H1 (cell line): ENCODE results near the gene LRRTM4. TPM values are rescaled to one million over a fixed set of nuclear protein-coding genes. Genes with fewer than 3 reads are reported as not detected.

ENCODE experiments used
- CTCF ChIA-PET: fragments of 300-600 bp; sonication (Branson Sonifier 250); formaldehyde crosslinking; loops from one replicate; lab custom pipeline; 2021; ENCODE audit not compliant: partially characterized antibody; lab: Charles Lee
- POLR2A ChIA-PET: fragments of 300-600 bp; sonication (Branson Sonifier 250); formaldehyde crosslinking; loops from one replicate; lab custom pipeline; 2021; ENCODE audit warnings: inconsistent platforms; ENCODE audit not compliant: partially characterized antibody; lab: Charles Lee
- DNase-seq, 2 experiments: peaks; one replicate each; pipeline versions ENCODE4 v3.0.0 to v3.0.0-alpha.2; 2010 to 2022; ENCODE audit warnings: low spot score in 2 of 2, low read depth in 1 of 2, mixed read lengths in 1 of 2
- FAIRE-seq: peaks from 2 replicates; lab custom pipeline; 2011; peaks lifted over from hg19 to GRCh38; lab: Jason Lieb, UNC
- H2AFZ ChIP-seq: 2 replicates; pipeline ENCODE4 v1.8.1; 2012; ENCODE audit warnings: low read length, inconsistent platforms
- H2AK5ac ChIP-seq: 2 replicates; pipeline ENCODE4 v1.6.1; 2013; ENCODE audit warnings: low read depth, low read length
- H2BK120ac ChIP-seq: replicated peaks from 2 replicates; pipeline ENCODE3; 2013; ENCODE audit warnings: low read depth, low read length, inconsistent platforms
- H2BK12ac ChIP-seq: 2 replicates; pipeline ENCODE4 v1.6.1; 2013; ENCODE audit warnings: low read depth, low read length
- H2BK15ac ChIP-seq: 2 replicates; pipeline ENCODE4 v1.6.1; 2013; ENCODE audit warnings: low read length
- H2BK20ac ChIP-seq: 2 replicates; pipeline ENCODE4 v1.6.1; 2013; ENCODE audit warnings: low read length
- H2BK5ac ChIP-seq: 2 replicates; pipeline ENCODE4 v1.6.1; 2013; ENCODE audit warnings: low read depth, low read length
- H3K14ac ChIP-seq: 2 replicates; pipeline ENCODE4 v1.6.1; 2013; ENCODE audit warnings: inconsistent platforms; ENCODE audit not compliant: insufficient read length
- H3K18ac ChIP-seq: 2 replicates; pipeline ENCODE4 v1.6.1; 2013; ENCODE audit warnings: low read length; ENCODE audit errors: extremely low read depth
- H3K23ac ChIP-seq: 2 replicates; pipeline ENCODE4 v1.6.1; 2013; ENCODE audit warnings: inconsistent platforms; ENCODE audit not compliant: insufficient read length
- H3K23me2 ChIP-seq: 2 replicates; pipeline ENCODE4 v1.6.1; 2013; ENCODE audit warnings: low read depth, low read length
- H3K27ac ChIP-seq: 2 replicates; pipeline ENCODE4 v1.6.1; 2011; ENCODE audit warnings: low read depth, low read length, inconsistent platforms
- H3K27me3 ChIP-seq, 4 experiments: replicated peaks in 1 of 4; 1 replicate in 1 of 4; 2 replicates in 3 of 4; pipeline versions ENCODE4 v1.6.1 to v1.8.1; 2011 to 2013; ENCODE audit warnings: low read length in 3 of 4, mild to moderate bottlenecking in 3 of 4, inconsistent platforms in 2 of 4, mixed read lengths in 2 of 4, moderate library complexity in 1 of 4; ENCODE audit not compliant: control insufficient read depth in 3 of 4, insufficient read depth in 3 of 4; ENCODE audit errors: extremely low read depth in 1 of 4
- H3K36me3 ChIP-seq, 4 experiments: 2 replicates each; pipeline versions ENCODE4 v1.6.1 to v1.8.1; 2011 to 2013; ENCODE audit warnings: mild to moderate bottlenecking in 4 of 4, low read length in 3 of 4, moderate library complexity in 2 of 4, control low read depth in 1 of 4, inconsistent platforms in 1 of 4; ENCODE audit not compliant: insufficient read depth in 4 of 4, control insufficient read depth in 2 of 4
- H3K4ac ChIP-seq: replicated peaks from 2 replicates; pipeline ENCODE3; 2013; ENCODE audit warnings: low read length, low read depth, mixed read lengths, inconsistent platforms; ENCODE audit not compliant: insufficient read length
- H3K4me1 ChIP-seq, 4 experiments: replicated peaks in 1 of 4; 1 replicate in 1 of 4; 2 replicates in 3 of 4; pipeline versions ENCODE4 v1.6.1 to v1.8.1; 2011 to 2013; ENCODE audit warnings: low read length in 3 of 4, inconsistent platforms in 2 of 4, mixed read lengths in 1 of 4; ENCODE audit not compliant: insufficient read depth in 4 of 4, control insufficient read depth in 3 of 4
- H3K4me2 ChIP-seq, 2 experiments: 2 replicates each; pipeline versions ENCODE4 v1.6.1 to v1.8.1; 2011 to 2013; ENCODE audit warnings: low read depth in 2 of 2, low read length in 2 of 2, control low read depth in 1 of 2, inconsistent platforms in 1 of 2, mild to moderate bottlenecking in 1 of 2; ENCODE audit not compliant: insufficient read depth in 1 of 2
- H3K4me3 ChIP-seq, 4 experiments: fragments of 200-600, 300-600 bp in 1 of 4; sonication (generic), shearing (Covaris generic), sonication (Bioruptor Twin) in 1 of 4; 2 replicates each; pipeline versions ENCODE4 v1.5.1 to v1.8.1; 2011 to 2016; ENCODE audit warnings: low read length in 4 of 4, low read depth in 3 of 4, control low read depth in 2 of 4, inconsistent platforms in 2 of 4, mild to moderate bottlenecking in 2 of 4, mixed read lengths in 1 of 4, moderate library complexity in 1 of 4; ENCODE audit not compliant: insufficient read depth in 2 of 4; ENCODE audit errors: extremely low read depth in 1 of 4
- H3K56ac ChIP-seq: replicated peaks from 2 replicates; pipeline ENCODE3; 2013; ENCODE audit warnings: low read depth, mild to moderate bottlenecking, mixed read lengths, low read length, inconsistent platforms; ENCODE audit not compliant: insufficient read length
- H3K79me1 ChIP-seq: 2 replicates; pipeline ENCODE4 v1.6.1; 2013; ENCODE audit warnings: low read depth, low read length, control low read depth
- H3K79me2 ChIP-seq, 2 experiments: 2 replicates each; pipeline versions ENCODE4 v1.6.1 to v1.8.1; 2012 to 2013; ENCODE audit warnings: low read length in 2 of 2, mild to moderate bottlenecking in 2 of 2, inconsistent platforms in 1 of 2; ENCODE audit not compliant: insufficient read depth in 2 of 2, control insufficient read depth in 1 of 2
- H3K9ac ChIP-seq, 4 experiments: replicated peaks in 1 of 4; 1 replicate in 1 of 4; 2 replicates in 3 of 4; pipeline versions ENCODE4 v1.6.1 to v1.8.1; 2011 to 2013; ENCODE audit warnings: low read depth in 3 of 4, low read length in 3 of 4, control low read depth in 2 of 4, mild to moderate bottlenecking in 2 of 4, moderate library complexity in 2 of 4, inconsistent platforms in 1 of 4; ENCODE audit errors: extremely low read depth in 1 of 4
- H3K9me3 ChIP-seq, 2 experiments: 2 replicates each; pipeline versions ENCODE4 v1.6.1 to v1.8.1; 2012 to 2013; ENCODE audit warnings: mild to moderate bottlenecking in 2 of 2, moderate library complexity in 2 of 2, control low read depth in 1 of 2, inconsistent platforms in 1 of 2, low read depth in 1 of 2, low read length in 1 of 2, mixed read lengths in 1 of 2; ENCODE audit not compliant: insufficient read depth in 2 of 2
- H4K20me1 ChIP-seq, 2 experiments: replicated peaks in 1 of 2; 2 replicates each; pipeline versions ENCODE3 to v1.8.1; 2011 to 2013; ENCODE audit warnings: inconsistent platforms in 2 of 2, low read length in 2 of 2, mild to moderate bottlenecking in 1 of 2; ENCODE audit not compliant: insufficient read depth in 2 of 2, control insufficient read depth in 1 of 2
- H4K5ac ChIP-seq: 2 replicates; pipeline ENCODE4 v1.6.1; 2013; ENCODE audit warnings: low read length, low read depth, mixed read lengths, inconsistent platforms; ENCODE audit not compliant: insufficient read length
- H4K8ac ChIP-seq: 2 replicates; pipeline ENCODE4 v1.8.0; 2013; ENCODE audit warnings: mild to moderate bottlenecking, moderate library complexity, low read length, inconsistent platforms; ENCODE audit not compliant: insufficient read depth; ENCODE audit errors: extremely low read depth
- H4K91ac ChIP-seq: replicated peaks from 2 replicates; pipeline ENCODE3; 2013; ENCODE audit warnings: low read length, mixed read lengths, inconsistent platforms; ENCODE audit not compliant: insufficient read length
- CEBPB ChIP-seq: IDR thresholded peaks from 2 replicates; pipeline ENCODE4 v1.6.1; 2012; ENCODE audit warnings: low read depth, low read length
- WGBS, 2 experiments: shearing (Covaris generic) in 1 of 2; methylation state at CpG; one replicate each; pipeline versions ENCODE4 v1.1.6 to v1.1.7; 2013 to 2015; ENCODE audit warnings: low lambda C conversion rate in 2 of 2, mixed read lengths in 2 of 2, inconsistent platforms in 1 of 2, low coverage in 1 of 2, missing lambda C conversion rate in 1 of 2; ENCODE audit not compliant: insufficient replicate concordance in 2 of 2, insufficient coverage in 1 of 2, insufficient read length in 1 of 2; ENCODE audit errors: extremely low coverage in 1 of 2, missing lambda C conversion rate in 1 of 2; 5-methylcytosine and 5-hydroxymethylcytosine counted together
- polyA plus RNA-seq, 7 experiments: library from polyadenylated mRNA; depleted of rRNA in 3 of 7; stranded (reverse) in 5 of 7; unstranded in 2 of 7; fragments of >200 nt in 5 of 7; fragments of 200-250 nt in 2 of 7; gene quantifications; 1 replicate in 5 of 7; 2 replicates in 1 of 7; 4 replicates in 1 of 7; pipeline versions ENCODE4 v1.2.1 to v1.2.3, GENCODE V29; 2011 to 2013; ENCODE audit warnings: missing spikeins in 2 of 7, mixed read lengths in 2 of 7
- total RNA-seq: library from RNA; stranded (reverse); fragmentation: NEBNext Ultra II Directional; extraction: Animal tissue kit (Norgen Biotek cat#: 25700); gene quantifications from 2 replicates; pipeline ENCODE4 v1.2.1, GENCODE V29; 2021

LRRTM4 gene
- total and polyA plus RNA-seq, 2 of the 8 experiments (the other 6 are each of a cell fraction or from before 2014, with no cell fraction given) = 3.6 to 9.5 TPM

- POLR2A ChIA-PET = interaction anchor here (1.5 to 3.8 kb wide), 2 partner anchors 13 to 146 kb away, joined by 4 to 14 read pairs; no protein-coding TSS in a partner anchor
- H3K27me3 ChIP-seq = no peaks in the 10 kb centered on the region
- TF ChIP-seq CEBPB = no peak
Observed at GRCh38 chr2:77099961-77100360, 422.2 kb downstream of the LRRTM4 start.

More at GRCh38 chr2:77099961-77100360, 422.2 kb downstream of the LRRTM4 start:
- Histone ChIP-seq H2AFZ (no peak overlapping the region), H3K27ac (no peak overlapping the region), H3K4me2 (no peak overlapping the region), H3K18ac (no peak overlapping the region), H3K14ac (no peak overlapping the region), H3K56ac (no peak overlapping the region), H2BK20ac (no peak overlapping the region), H2BK5ac (no peak overlapping the region), H3K36me3 (peaks cover 0 to 51% (median 3%) of the 10 kb centered on the region in 4 experiments; a peak in 5 of 8 replicates), H2BK12ac (no peak overlapping the region), H4K8ac (no peak overlapping the region), H3K9me3 (no peaks in the 10 kb centered on the region), H2BK120ac (no peak overlapping the region), H3K4me1 (peaks cover 0 to 3% (median 0%) of the 10 kb centered on the region in 4 experiments; a peak in 2 of 7 replicates), H3K23me2 (0 out of 2 replicates have a peak, but pooled peaks cover 2% of the 10 kb centered on the region), H4K5ac (no peak overlapping the region), H3K79me2 (peaks cover 0 to 35% of the 10 kb centered on the region in 2 experiments; a peak in 2 of 4 replicates), H3K23ac (no peak overlapping the region), H3K4ac (no peak overlapping the region), H3K9ac (no peak overlapping the region), H2AK5ac (no peak overlapping the region), H4K91ac (no peak overlapping the region), H2BK15ac (no peak overlapping the region), H3K4me3 (no peak overlapping the region), H4K20me1 (peaks cover 0 to 2% of the 10 kb centered on the region in 2 experiments), H3K79me1 (no peaks in the 10 kb centered on the region)
- FAIRE-seq (no peak), DNase-seq (no peak)
- 94% methylated on average over 2 of the region's 2 CpGs; no CpG with 5 or more reads in 1 of the 2 experiments for WGBS, 2 experiments
- CTCF ChIA-PET = interaction anchor here (1.1 to 2.3 kb wide), 2 partner anchors 146 to 219 kb away, joined by 4 to 6 read pairs; no protein-coding TSS in a partner anchor
